SK-N-SH (cell line): Measurements from ENCODE around the gene DDX19B. TPM values are rescaled to one million over a fixed set of nuclear protein-coding genes. Genes with fewer than 3 reads are reported as not detected.

Experiments
- CTCF ChIA-PET: fragments of 300-600, 350-600 bp; formaldehyde crosslinking; extraction: SDS; loops from one replicate; lab custom pipeline; 2021; lab: Yijun Ruan, JAX
- POLR2A ChIA-PET: fragments of 350-600 bp; sonication (Branson Sonifier 250); formaldehyde crosslinking; extraction: SDS; loops from one replicate; lab custom pipeline; 2020; ENCODE audit warnings: antibody characterized with exemption, inconsistent platforms; lab: Yijun Ruan, JAX
- DNase-seq: peaks from one replicate; pipeline ENCODE4 v3.0.0; 2012
- H2AFZ ChIP-seq: fragments of 200-600 bp; sonication (generic); 2 replicates; pipeline ENCODE4 v1.8.1; 2016; ENCODE audit warnings: antibody characterized with exemption, mild to moderate bottlenecking, low read depth
- H3F3A ChIP-seq: fragments of 200-600 bp; sonication (generic); replicated peaks from 2 replicates; pipeline ENCODE3; 2016; ENCODE audit warnings: antibody characterized with exemption, mild to moderate bottlenecking; ENCODE audit not compliant: insufficient read depth
- H3K27ac ChIP-seq, 2 experiments: fragments of 200-500 bp in 1 of 2; fragments of 200-600 bp in 1 of 2; sonication (Bioruptor generic) in 1 of 2; sonication (generic), shearing (Covaris generic) in 1 of 2; 2 replicates each; pipeline versions ENCODE4 v1.5.1 to v1.6.1; 2014 to 2016; ENCODE audit warnings: low read depth in 2 of 2, inconsistent platforms in 1 of 2, low read length in 1 of 2, mild to moderate bottlenecking in 1 of 2, mixed read lengths in 1 of 2
- H3K27me3 ChIP-seq: fragments of 200-600 bp; sonication (generic), shearing (Covaris generic); 2 replicates; pipeline ENCODE4 v1.6.1; 2016; ENCODE audit warnings: mixed run types; ENCODE audit not compliant: insufficient read depth
- H3K36me3 ChIP-seq, 2 experiments: fragments of 200-500 bp in 1 of 2; fragments of 200-600 bp in 1 of 2; sonication (Bioruptor generic) in 1 of 2; sonication (generic) in 1 of 2; replicated peaks in 1 of 2; 2 replicates each; pipeline versions ENCODE3 to v1.5.1; 2014 to 2016; ENCODE audit warnings: low read length in 1 of 2, mild to moderate bottlenecking in 1 of 2; ENCODE audit not compliant: insufficient read depth in 2 of 2, control insufficient read depth in 1 of 2
- H3K4me1 ChIP-seq, 2 experiments: fragments of 200-500 bp in 1 of 2; fragments of 200-600 bp in 1 of 2; sonication (Bioruptor generic) in 1 of 2; sonication (generic), shearing (Covaris generic) in 1 of 2; 2 replicates each; pipeline versions ENCODE4 v1.5.1 to v1.6.1; 2014 to 2016; ENCODE audit warnings: low read depth in 1 of 2, low read length in 1 of 2, mixed run types in 1 of 2; ENCODE audit not compliant: insufficient read depth in 2 of 2, control insufficient read depth in 1 of 2
- H3K4me2 ChIP-seq: fragments of 200-600 bp; sonication (generic), shearing (Covaris generic); 2 replicates; pipeline ENCODE4 v1.6.1; 2017; ENCODE audit warnings: mixed run types
- H3K4me3 ChIP-seq, 2 experiments: fragments of 200-500 bp in 1 of 2; fragments of 200-600 bp in 1 of 2; sonication (Bioruptor generic) in 1 of 2; sonication (generic), shearing (Covaris generic) in 1 of 2; 2 replicates each; pipeline versions ENCODE4 v1.5.1 to v1.8.1; 2014 to 2016; ENCODE audit warnings: low read depth in 2 of 2, inconsistent platforms in 1 of 2, low read length in 1 of 2, mild to moderate bottlenecking in 1 of 2, mixed read lengths in 1 of 2, moderate library complexity in 1 of 2
- H3K79me2 ChIP-seq: fragments of 200-600 bp; sonication (generic); 2 replicates; pipeline ENCODE4 v1.8.1; 2017; ENCODE audit warnings: mild to moderate bottlenecking; ENCODE audit not compliant: insufficient read depth
- H3K9ac ChIP-seq: fragments of 200-600 bp; sonication (generic); 2 replicates; pipeline ENCODE4 v1.6.1; 2017; ENCODE audit warnings: mixed run types
- H3K9me2 ChIP-seq: fragments of 200-600 bp; sonication (generic); 2 replicates; pipeline ENCODE4 v1.6.1; 2017; ENCODE audit warnings: mixed run types
- H3K9me3 ChIP-seq: fragments of 200-600 bp; sonication (generic); 2 replicates; pipeline ENCODE4 v1.6.1; 2017; ENCODE audit warnings: mixed run types, mild to moderate bottlenecking, moderate library complexity
- H4K20me1 ChIP-seq: fragments of 200-600 bp; sonication (generic); 2 replicates; pipeline ENCODE4 v1.6.1; 2017; ENCODE audit warnings: mild to moderate bottlenecking, mixed run types; ENCODE audit not compliant: insufficient read depth
- CTCF ChIP-seq: fragments of 200-600 bp; sonication (generic); IDR thresholded peaks from 2 replicates; pipeline ENCODE4 v1.6.1; 2017; ENCODE audit warnings: antibody characterized with exemption, mild to moderate bottlenecking, moderate library complexity
- FOXJ3 ChIP-seq: sonication (generic); formaldehyde crosslinking; IDR thresholded peaks from 2 replicates; pipeline ENCODE4 v1.5.1; 2020; ENCODE audit warnings: mild to moderate bottlenecking, missing genetic modification reagents
- FOXM1 ChIP-seq: IDR thresholded peaks from 2 replicates; pipeline ENCODE4 v1.4.0; 2012; ENCODE audit warnings: low read depth, mild to moderate bottlenecking
- MXI1 ChIP-seq: IDR thresholded peaks from 2 replicates; pipeline ENCODE4 v1.6.1; 2012; ENCODE audit warnings: mild to moderate bottlenecking, low read depth, low read length, improper control_type of control experiment
- NFIC ChIP-seq: IDR thresholded peaks from 2 replicates; pipeline ENCODE4 v1.4.0; 2012; ENCODE audit warnings: borderline replicate concordance
- PBX3 ChIP-seq: IDR thresholded peaks from 2 replicates; pipeline ENCODE4; 2012
- RAD21 ChIP-seq: IDR thresholded peaks from 2 replicates; pipeline ENCODE4 v1.6.1; 2012; ENCODE audit warnings: mild to moderate bottlenecking, low read length
- RCOR1 ChIP-seq: fragments of 150-350 bp; IDR thresholded peaks from 2 replicates; pipeline ENCODE4 v1.6.1; 2017; ENCODE audit warnings: antibody characterized with exemption, low read length
- REST ChIP-seq: IDR thresholded peaks from 2 replicates; pipeline ENCODE4 v1.6.1; 2012; ENCODE audit warnings: mild to moderate bottlenecking, low read depth, low read length, moderate library complexity
- RFX5 ChIP-seq: IDR thresholded peaks from 2 replicates; pipeline ENCODE4 v1.6.1; 2012; ENCODE audit warnings: mild to moderate bottlenecking, improper control_type of control experiment, low read length
- SIN3A ChIP-seq: IDR thresholded peaks from 2 replicates; pipeline ENCODE4 v1.6.1; 2012; ENCODE audit warnings: low read depth, mild to moderate bottlenecking, low read length, moderate library complexity, borderline replicate concordance
- SMC3 ChIP-seq: IDR thresholded peaks from 2 replicates; pipeline ENCODE4 v1.6.1; 2012; ENCODE audit warnings: low read depth, low read length, improper control_type of control experiment
- TAF1 ChIP-seq: IDR thresholded peaks from 2 replicates; pipeline ENCODE4 v1.6.1; 2012; ENCODE audit warnings: low read depth, mild to moderate bottlenecking, low read length, moderate library complexity, borderline replicate concordance
- TCF12 ChIP-seq: IDR thresholded peaks from 2 replicates; pipeline ENCODE4 v1.4.0; 2012
- TEAD4 ChIP-seq: IDR thresholded peaks from 2 replicates; pipeline ENCODE4 v1.4.0; 2012; ENCODE audit warnings: mild to moderate bottlenecking, borderline replicate concordance; ENCODE audit not compliant: insufficient read depth
- ZBTB33 ChIP-seq: IDR thresholded peaks from 2 replicates; pipeline ENCODE4 v1.4.0; 2012; ENCODE audit warnings: low read depth, borderline replicate concordance
- WGBS: methylation state at CpG from one replicate; pipeline ENCODE4 v1.1.6; 2017; ENCODE audit warnings: low lambda C conversion rate; 5-methylcytosine and 5-hydroxymethylcytosine counted together
- polyA plus RNA-seq, 3 experiments: library from polyadenylated mRNA; depleted of rRNA; stranded (reverse); fragments of >200 nt; gene quantifications; 2 replicates each; pipeline ENCODE4 v1.2.3, GENCODE V29; 2012

The DDX19B gene
- polyA plus RNA-seq, 1 of the 3 experiments (the other 2 are of a cell fraction): 43.6 TPM

- no peaks in the 10 kb centered on the region for H3K9me2 ChIP-seq
- no peak overlapping the region for H3K4me2 ChIP-seq
- no peaks in the 10 kb centered on the region for H3K4me1 ChIP-seq
- 68% methylated on average over 4 of the region's 4 CpGs for WGBS
- H3K9me3 ChIP-seq: no peaks in the 10 kb centered on the region
- H2AFZ ChIP-seq: no peak overlapping the region
- POLR2A ChIA-PET: no interaction called here
- H4K20me1 ChIP-seq: peaks cover 5% of the 10 kb centered on the region; the same call in 1 of the 2 replicates
- no peak for DNase-seq
- CTCF ChIA-PET: interaction anchor here (10.1 kb wide), 1 partner anchor 10 kb away, joined by 76 read pairs; no protein-coding TSS in a partner anchor
- no peak overlapping the region for H3K9ac ChIP-seq
- H3K79me2 ChIP-seq: no peaks in the 10 kb centered on the region
- no peak overlapping the region; a peak in 1 of 4 replicates for H3K27ac ChIP-seq
- H3K36me3 ChIP-seq: peaks cover 51 to 76% of the 10 kb centered on the region in 2 experiments
- H3K27me3 ChIP-seq: no peaks in the 10 kb centered on the region
- H3K4me3 ChIP-seq: no peak overlapping the region
- TF ChIP-seq TCF12: peak; percentile 31; the same call in 1 of the 2 replicates
- TF ChIP-seq PBX3: peak; percentile 50
- TF ChIP-seq RAD21: no peak
- peaks cover 17% of the 10 kb centered on the region for H3F3A ChIP-seq
Measured at GRCh38 chr16:70257391-70257790, 41.6 kb upstream of the DDX19B start.

- Histone ChIP-seq H3K9me3 (no peaks in the 10 kb centered on the region), H3K27me3 (no peaks in the 10 kb centered on the region), H3F3A (peaks cover 10% of the 10 kb centered on the region), H4K20me1 (no peaks in the 10 kb centered on the region), H3K4me3 (no peak overlapping the region), H3K79me2 (no peaks in the 10 kb centered on the region), H2AFZ (no peak overlapping the region), H3K9ac (no peak overlapping the region), H3K4me2 (no peak overlapping the region), H3K36me3 (peaks cover 51 to 73% of the 10 kb centered on the region in 2 experiments), H3K27ac (no peak overlapping the region), H3K4me1 (no peaks in the 10 kb centered on the region), H3K9me2 (no peaks in the 10 kb centered on the region)
- 97% methylated on average over 10 of the region's 14 CpGs for WGBS
- no peak for TF ChIP-seq REST
- TF ChIP-seq NFIC: no peak
- TF ChIP-seq CTCF: no peak
- TF ChIP-seq RFX5: no peak
- no peak for TF ChIP-seq MXI1
- TF ChIP-seq TAF1: no peak
- no peak for TF ChIP-seq SMC3
- TF ChIP-seq FOXJ3 (CRISPR knock-in tag): no peak
- TF ChIP-seq SIN3A: no peak
- TF ChIP-seq RCOR1: no peak
- no peak for TF ChIP-seq FOXM1
- TF ChIP-seq ZBTB33: no peak
- no peak for TF ChIP-seq TEAD4
- ChIA-PET CTCF (interaction anchor here (10.1 kb wide), 1 partner anchor 9 kb away, joined by 76 read pairs; no protein-coding TSS in a partner anchor), POLR2A (no interaction called here)
- no peak for DNase-seq
Measured at GRCh38 chr16:70258065-70258464, 40.9 kb upstream of the DDX19B start.
